Keratinocyte (primary cell): ENCODE measurements around the gene BDKRB1. TPM values are rescaled to one million over a fixed set of nuclear protein-coding genes. Genes with fewer than 3 reads are reported as not detected.

ENCODE experiments used
- DNase-seq: peaks from one replicate; pipeline ENCODE4 v3.0.0-alpha.2; 2011; ENCODE audit warnings: low read depth, missing footprints, low spot score
- FAIRE-seq: peaks from 2 replicates; lab custom pipeline; 2011; peaks lifted over from hg19 to GRCh38; lab: Jason Lieb, UNC
- H2AFZ ChIP-seq: 2 replicates; pipeline ENCODE4 v1.6.0; 2012; ENCODE audit warnings: low read length, control low read depth, inconsistent platforms; ENCODE audit not compliant: control insufficient read depth
- H3K27ac ChIP-seq: 2 replicates; pipeline ENCODE4 v1.5.1; 2011; ENCODE audit warnings: low read length; ENCODE audit not compliant: control insufficient read depth, insufficient read depth
- H3K27me3 ChIP-seq: 3 replicates; pipeline ENCODE4 v1.6.0; 2011; ENCODE audit warnings: low read length; ENCODE audit not compliant: control insufficient read depth, insufficient read depth; ENCODE audit errors: extremely low read depth
- H3K36me3 ChIP-seq, 2 experiments: 2 replicates in 1 of 2; 3 replicates in 1 of 2; pipeline ENCODE4 v1.5.1; 2011; ENCODE audit warnings: low read length in 2 of 2, mild to moderate bottlenecking in 1 of 2; ENCODE audit not compliant: control insufficient read depth in 2 of 2, insufficient read depth in 2 of 2; ENCODE audit errors: extremely low read depth in 1 of 2
- H3K4me1 ChIP-seq: 3 replicates; pipeline ENCODE4 v1.5.1; 2011; ENCODE audit warnings: low read length; ENCODE audit not compliant: control insufficient read depth, insufficient read depth; ENCODE audit errors: extremely low read depth
- H3K4me2 ChIP-seq: 3 replicates; pipeline ENCODE4 v1.6.0; 2011; ENCODE audit warnings: low read depth, low read length; ENCODE audit not compliant: control insufficient read depth, insufficient read depth; ENCODE audit errors: extremely low read depth
- H3K4me3 ChIP-seq, 3 experiments: fragments of 200-600 bp in 1 of 3; sonication (generic) in 1 of 3; 2 replicates in 2 of 3; 3 replicates in 1 of 3; pipeline ENCODE4 v1.5.1; 2011 to 2016; ENCODE audit warnings: low read length in 3 of 3, mild to moderate bottlenecking in 3 of 3, control low read depth in 2 of 3, inconsistent platforms in 1 of 3, low read depth in 1 of 3, mixed read lengths in 1 of 3, mixed run types in 1 of 3, moderate library complexity in 1 of 3; ENCODE audit not compliant: control insufficient read depth in 2 of 3, insufficient read depth in 2 of 3; ENCODE audit errors: extremely low read depth in 1 of 3
- H3K79me2 ChIP-seq: 2 replicates; pipeline ENCODE4 v1.6.0; 2012; ENCODE audit warnings: low read length; ENCODE audit not compliant: control insufficient read depth, insufficient read depth
- H3K9ac ChIP-seq: 3 replicates; pipeline ENCODE4 v1.6.0; 2011; ENCODE audit warnings: low read length; ENCODE audit not compliant: control insufficient read depth, insufficient read depth; ENCODE audit errors: extremely low read depth
- H3K9me1 ChIP-seq: 3 replicates; pipeline ENCODE4 v1.6.0; 2011; ENCODE audit warnings: low read length; ENCODE audit not compliant: control insufficient read depth, insufficient read depth; ENCODE audit errors: extremely low read depth
- H3K9me3 ChIP-seq: 2 replicates; pipeline ENCODE4 v1.5.1; 2012; ENCODE audit warnings: low read depth, low read length; ENCODE audit not compliant: control insufficient read depth
- H4K20me1 ChIP-seq: 3 replicates; pipeline ENCODE4 v1.6.0; 2011; ENCODE audit warnings: low read length; ENCODE audit not compliant: control insufficient read depth, insufficient read depth; ENCODE audit errors: extremely low read depth
- CTCF ChIP-seq, 3 experiments: IDR thresholded peaks in 1 of 3; conservative IDR thresholded peaks in 1 of 3; optimal IDR thresholded peaks in 1 of 3; 2 replicates in 2 of 3; 3 replicates in 1 of 3; pipeline versions ENCODE3 to v1.5.1; 2011; ENCODE audit warnings: low read length in 3 of 3, mild to moderate bottlenecking in 3 of 3, moderate library complexity in 2 of 3, control low read depth in 1 of 3, inconsistent platforms in 1 of 3; ENCODE audit not compliant: insufficient read depth in 2 of 3; ENCODE audit errors: extremely low read depth in 1 of 3
- EZH2 ChIP-seq: IDR thresholded peaks from one replicate; pipeline ENCODE4 v1.6.1; 2012; ENCODE audit warnings: inconsistent platforms, mild to moderate bottlenecking, low read length, moderate library complexity
- dilution Hi-C: fragments of 300-500 bp; cut with MboI; formaldehyde crosslinking; loops from one replicate; pipeline ENCODE4 v1.7.0; 2020; ENCODE audit warnings: low sequenced_read_pairs; ENCODE audit not compliant: extremely low pct_ligation_motif_present
- polyA plus RNA-seq, 5 experiments: library from polyadenylated mRNA; depleted of rRNA in 3 of 5; stranded (reverse) in 3 of 5; stranded (forward) in 1 of 5; unstranded in 1 of 5; fragments of >200 nt; gene quantifications; 1 replicate in 1 of 5; 2 replicates in 3 of 5; 3 replicates in 1 of 5; pipeline versions ENCODE4 v1.2.1 to v1.2.3, GENCODE V29; 2011 to 2012; ENCODE audit warnings: missing spikeins in 2 of 5, low read depth in 1 of 5, low replicate concordance in 1 of 5

BDKRB1 gene
- polyA plus RNA-seq, 1 donor (not counting 4 experiments of a cell fraction or from before 2014, with no cell fraction given) = 3.4 TPM

GRCh38 chr14:96250485-96250884 lies 5.5 kb upstream of the BDKRB1 start:
- peaks cover 26% of the 10 kb centered on the region for H3K4me1 ChIP-seq
- no peak overlapping the region for H3K4me2 ChIP-seq
- H3K9ac ChIP-seq = no peak overlapping the region
- DNase-seq = no peak
- no peaks in the 10 kb centered on the region for H3K27me3 ChIP-seq
- dilution Hi-C loops = no loop called here
- no peaks in the 10 kb centered on the region for H3K9me1 ChIP-seq
- no peaks in the 10 kb centered on the region for H3K9me3 ChIP-seq
- no peaks in the 10 kb centered on the region for H3K36me3 ChIP-seq
- H2AFZ ChIP-seq = no peak overlapping the region
- H3K27ac ChIP-seq = no peak overlapping the region
- no peaks in the 10 kb centered on the region for H3K79me2 ChIP-seq
- TF ChIP-seq EZH2 (no peak), CTCF (optimal IDR thresholded peaks at IDR 0.05 in 1 of 3, IDR thresholded peaks at IDR 0.05 in 1 of 3, conservative IDR thresholded peaks at IDR 0.05 in 1 of 3; ENCODE audit: extremely low read depth in 1 of 3, insufficient read depth in 2 of 3, low read length in 3 of 3) (no peak)
- H4K20me1 ChIP-seq = no peaks in the 10 kb centered on the region
- no peak overlapping the region for H3K4me3 ChIP-seq
- no peak for FAIRE-seq

GRCh38 chr14:96251656-96252155 lies 4.3 kb upstream of the BDKRB1 start:
- Histone ChIP-seq H3K4me3 (no peak overlapping the region), H2AFZ (no peak overlapping the region), H3K36me3 (no peaks in the 10 kb centered on the region), H3K79me2 (no peaks in the 10 kb centered on the region), H4K20me1 (no peaks in the 10 kb centered on the region), H3K4me2 (no peak overlapping the region), H3K4me1 (peaks cover 33% of the 10 kb centered on the region), H3K27ac (no peak overlapping the region), H3K9ac (no peak overlapping the region), H3K9me1 (no peaks in the 10 kb centered on the region), H3K9me3 (no peaks in the 10 kb centered on the region), H3K27me3 (no peaks in the 10 kb centered on the region)
- no peak for FAIRE-seq
- no peak for DNase-seq
- dilution Hi-C loops = no loop called here
- TF ChIP-seq EZH2 (no peak), CTCF (optimal IDR thresholded peaks at IDR 0.05 in 1 of 3, IDR thresholded peaks at IDR 0.05 in 1 of 3, conservative IDR thresholded peaks at IDR 0.05 in 1 of 3; ENCODE audit: extremely low read depth in 1 of 3, insufficient read depth in 2 of 3, low read length in 3 of 3) (no peak)
